Chondrocyte (in vitro differentiated cells): ENCODE results near the gene SCP2. TPM values are rescaled to one million over a fixed set of nuclear protein-coding genes. Genes with fewer than 3 reads are reported as not detected.

Experiments
- DNase-seq: peaks from one replicate; pipeline ENCODE4 v3.0.0; 2021; ENCODE audit warnings: mixed read lengths, low spot score
- H3K27ac Mint-ChIP-seq: one replicate; pipeline ENCODE4 v1.8.0; 2021; ENCODE audit warnings: mild to moderate bottlenecking, moderate library complexity, mixed read lengths; ENCODE audit not compliant: unreplicated experiment
- H3K27me3 Mint-ChIP-seq: 2 replicates; pipeline ENCODE4 v1.8.0; 2021; ENCODE audit warnings: low read depth, mixed read lengths
- H3K36me3 Mint-ChIP-seq: 2 replicates; pipeline ENCODE4 v1.8.0; 2021; ENCODE audit warnings: low read depth, mixed read lengths
- H3K4me1 Mint-ChIP-seq: 2 replicates; pipeline ENCODE4 v1.8.0; 2021; ENCODE audit warnings: low read depth, mild to moderate bottlenecking, mixed read lengths
- H3K4me3 Mint-ChIP-seq: one replicate; pipeline ENCODE4 v1.8.0; 2021; ENCODE audit warnings: mild to moderate bottlenecking, moderate library complexity, mixed read lengths; ENCODE audit not compliant: unreplicated experiment
- H3K9me3 Mint-ChIP-seq: 2 replicates; pipeline ENCODE4 v1.8.0; 2021; ENCODE audit warnings: low read depth, mixed read lengths
- CTCF ChIP-seq: fragments of 200-600 bp; sonication (generic); IDR thresholded peaks from 2 replicates; pipeline ENCODE4 v1.5.0; 2021; ENCODE audit warnings: antibody characterized with exemption, mild to moderate bottlenecking, moderate library complexity
- total RNA-seq: library from RNA; stranded (reverse); gene quantifications from 3 replicates; pipeline ENCODE4 v1.2.1, GENCODE V29; 2021

The SCP2 gene
- total RNA-seq, 1 donor from 2014 or later: 87.4 TPM

- Mint-ChIP-seq H3K27me3 (no peaks in the 10 kb centered on the region), H3K4me3 (no peak overlapping the region), H3K4me1 (no peaks in the 10 kb centered on the region), H3K9me3 (no peaks in the 10 kb centered on the region), H3K36me3 (peaks cover 21% of the 10 kb centered on the region), H3K27ac (no peak overlapping the region)
- no peak for DNase-seq
- TF ChIP-seq CTCF: no peak
Measured at GRCh38 chr1:53037159-53037558, 110.1 kb downstream of the SCP2 start.

GRCh38 chr1:53038566-53038965, 111.5 kb downstream of the SCP2 start:
- Mint-ChIP-seq H3K9me3 (no peaks in the 10 kb centered on the region), H3K4me3 (no peak overlapping the region)
- no peak for TF ChIP-seq CTCF

GRCh38 chr1:53043271-53043670, 116.2 kb downstream of the SCP2 start:
- TF ChIP-seq CTCF: no peak
- no peaks in the 10 kb centered on the region for H3K9me3 Mint-ChIP-seq
- H3K27ac Mint-ChIP-seq: no peak overlapping the region
- DNase-seq: no peak
- H3K4me3 Mint-ChIP-seq: no peak overlapping the region
- H3K27me3 Mint-ChIP-seq: no peaks in the 10 kb centered on the region
- H3K36me3 Mint-ChIP-seq: peaks cover 19% of the 10 kb centered on the region
- peaks cover 15% of the 10 kb centered on the region for H3K4me1 Mint-ChIP-seq

More at GRCh38 chr1:53038566-53038965, 111.5 kb downstream of the SCP2 start:
- Mint-ChIP-seq H3K36me3 (peaks cover 18% of the 10 kb centered on the region), H3K4me1 (no peaks in the 10 kb centered on the region), H3K27ac (no peak overlapping the region), H3K27me3 (no peaks in the 10 kb centered on the region)
- no peak for DNase-seq

GRCh38 chr1:53044926-53045325, 117.8 kb downstream of the SCP2 start:
- Mint-ChIP-seq H3K27ac (no peak overlapping the region), H3K9me3 (no peaks in the 10 kb centered on the region), H3K4me3 (no peak overlapping the region), H3K36me3 (peaks cover 11% of the 10 kb centered on the region), H3K4me1 (peaks cover 32% of the 10 kb centered on the region), H3K27me3 (no peaks in the 10 kb centered on the region)
- DNase-seq: no peak
- no peak for TF ChIP-seq CTCF

GRCh38 chr1:53046930-53047329, 119.9 kb downstream of the SCP2 start:
- Mint-ChIP-seq H3K9me3 (no peaks in the 10 kb centered on the region), H3K4me3 (no peak overlapping the region), H3K27ac (no peak overlapping the region), H3K36me3 (peaks cover 10% of the 10 kb centered on the region), H3K4me1 (peaks cover 41% of the 10 kb centered on the region), H3K27me3 (no peaks in the 10 kb centered on the region)
- no peak for DNase-seq
- no peak for TF ChIP-seq CTCF
